Nephron progenitor cell (in vitro differentiated cells): ENCODE data around the gene MTR.

Experiments
- DNase-seq: peaks from one replicate; pipeline ENCODE4 v3.0.0; 2021
- H3K27ac Mint-ChIP-seq: 2 replicates; pipeline ENCODE4 v1.8.0; 2021; ENCODE audit warnings: mild to moderate bottlenecking, moderate library complexity, mixed read lengths
- H3K27me3 Mint-ChIP-seq: 2 replicates; pipeline ENCODE4 v1.8.0; 2021; ENCODE audit warnings: mild to moderate bottlenecking, low read depth, mixed read lengths; ENCODE audit not compliant: poor library complexity
- H3K36me3 Mint-ChIP-seq: 2 replicates; pipeline ENCODE4 v1.8.0; 2021; ENCODE audit warnings: low read depth, mixed read lengths
- H3K4me1 Mint-ChIP-seq: 2 replicates; pipeline ENCODE4 v1.8.0; 2021; ENCODE audit warnings: mixed read lengths
- H3K4me3 Mint-ChIP-seq: 2 replicates; pipeline ENCODE4 v1.8.0; 2021; ENCODE audit warnings: mild to moderate bottlenecking, moderate library complexity, mixed read lengths
- H3K9me3 Mint-ChIP-seq: 2 replicates; pipeline ENCODE4 v1.8.0; 2021; ENCODE audit warnings: mild to moderate bottlenecking, moderate library complexity, mixed read lengths
- CTCF ChIP-seq: fragments of 200-600 bp; sonication (generic); IDR thresholded peaks from 2 replicates; pipeline ENCODE4 v1.5.0; 2021; ENCODE audit warnings: antibody characterized with exemption

The MTR gene

GRCh38 chr1:236890152-236891056 is 95.3 kb downstream of the MTR start:
- H3K9me3 Mint-ChIP-seq, result no peaks in the 10 kb centered on the region
- no peak for DNase-seq
- H3K36me3 Mint-ChIP-seq, result peaks cover 78% of the 10 kb centered on the region
- H3K4me3 Mint-ChIP-seq, result no peak overlapping the region
- no peaks in the 10 kb centered on the region for H3K27me3 Mint-ChIP-seq
- H3K4me1 Mint-ChIP-seq, result no peaks in the 10 kb centered on the region
- peak overlapping the region; percentile 6 for H3K27ac Mint-ChIP-seq
- no peak for TF ChIP-seq CTCF

GRCh38 chr1:236893626-236894545 is 98.8 kb downstream of the MTR start:
- TF ChIP-seq CTCF, result no peak
- Mint-ChIP-seq H3K36me3 (peaks cover 77% of the 10 kb centered on the region), H3K4me3 (no peak overlapping the region), H3K9me3 (no peaks in the 10 kb centered on the region), H3K27ac (no peak overlapping the region), H3K4me1 (no peaks in the 10 kb centered on the region), H3K27me3 (no peaks in the 10 kb centered on the region)
- DNase-seq, result no peak

GRCh38 chr1:236895665-236896387 is 100.7 kb downstream of the MTR start:
- H3K27ac Mint-ChIP-seq, result no peak overlapping the region
- H3K36me3 Mint-ChIP-seq, result peaks cover 92% of the 10 kb centered on the region
- peaks cover 2% of the 10 kb centered on the region for H3K9me3 Mint-ChIP-seq

GRCh38 chr1:236896716-236897115 is 101.6 kb downstream of the MTR start:
- no peaks in the 10 kb centered on the region for H3K4me1 Mint-ChIP-seq
- peaks cover 4% of the 10 kb centered on the region for H3K9me3 Mint-ChIP-seq
- H3K36me3 Mint-ChIP-seq, result peaks cover 92% of the 10 kb centered on the region
- no peak for TF ChIP-seq CTCF
- no peaks in the 10 kb centered on the region for H3K27me3 Mint-ChIP-seq
- H3K4me3 Mint-ChIP-seq, result no peak overlapping the region
- no peak overlapping the region for H3K27ac Mint-ChIP-seq
- no peak for DNase-seq

More at GRCh38 chr1:236895665-236896387, 100.7 kb downstream of the MTR start:
- H3K4me1 Mint-ChIP-seq, result no peaks in the 10 kb centered on the region
- no peak overlapping the region for H3K4me3 Mint-ChIP-seq
- no peaks in the 10 kb centered on the region for H3K27me3 Mint-ChIP-seq
- no peak for DNase-seq
- no peak for TF ChIP-seq CTCF

- TF ChIP-seq CTCF, result no peak
- H3K27me3 Mint-ChIP-seq, result no peaks in the 10 kb centered on the region
- H3K9me3 Mint-ChIP-seq, result peaks cover 23% of the 10 kb centered on the region
- H3K36me3 Mint-ChIP-seq, result peaks cover 35% of the 10 kb centered on the region
- no peak for DNase-seq
- H3K27ac Mint-ChIP-seq, result peak overlapping the region; percentile 23
- H3K4me3 Mint-ChIP-seq, result no peak overlapping the region
- no peaks in the 10 kb centered on the region for H3K4me1 Mint-ChIP-seq
These were observed 110.0 kb downstream of the MTR start for GRCh38 chr1:236904892-236905741.
